T-helper 9 cell (primary cell): Measurements from ENCODE around the gene EHBP1.

Experiments used
- DNase-seq: peaks from one replicate; pipeline ENCODE4 v3.0.0-alpha.2; 2020

Gene EHBP1

DNA sequence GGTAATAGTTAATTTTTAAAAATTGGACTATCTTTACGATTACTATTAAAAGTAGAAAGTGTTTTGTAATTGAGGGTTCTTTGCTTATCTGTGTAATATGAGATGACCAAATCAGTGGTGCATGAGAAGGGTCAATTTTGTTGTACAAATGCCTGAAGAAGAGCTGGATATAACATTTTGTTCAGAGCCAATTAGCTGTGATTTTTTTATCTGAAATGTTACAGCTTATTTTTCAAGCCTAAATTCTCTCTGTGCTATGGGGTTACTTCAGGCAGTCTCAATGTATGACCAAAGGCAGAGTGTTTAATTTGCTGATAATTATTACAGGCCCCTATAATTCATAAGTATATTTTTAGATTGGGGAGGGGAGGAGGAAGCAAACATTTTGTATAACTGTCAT lies 386.9 kb downstream of the EHBP1 start:
- DNase-seq, result no peak

DNA sequence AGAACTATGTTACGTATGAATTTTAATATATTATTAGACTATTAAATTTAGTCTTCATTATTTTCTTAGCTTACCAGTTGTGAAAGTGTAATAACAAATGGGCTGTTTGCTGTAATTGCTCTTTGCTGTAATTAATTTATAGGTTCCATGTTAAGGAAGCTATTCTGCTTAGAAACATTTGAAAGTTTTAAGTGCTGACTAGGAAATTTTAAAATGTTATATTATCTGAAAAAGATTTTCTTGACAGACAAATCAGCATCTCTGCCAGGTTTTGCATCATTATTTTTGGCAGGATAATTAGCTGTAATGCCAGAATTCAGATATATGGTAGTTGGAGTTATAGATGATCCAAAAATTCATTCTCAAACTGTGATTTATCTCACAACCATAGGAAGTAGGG lies 387.3 kb downstream of the EHBP1 start:
- no peak for DNase-seq

GRCh38 chr2:63093502-63093901 lies 388.0 kb downstream of the EHBP1 start:
- no peak for DNase-seq
